Left ventricle myocardium inferior (tissue), 1 donor: ENCODE results near the gene RPN2. TPM values are rescaled to one million over a fixed set of nuclear protein-coding genes. Genes with fewer than 3 reads are reported as not detected.

ENCODE experiments used
- DNase-seq: peaks from one replicate; pipeline ENCODE4 v3.0.0-alpha.2; 2020
- H3K27ac ChIP-seq: fragments of 200-600 bp; replicated peaks from 2 replicates; pipeline ENCODE4 v1.8.0; 2021
- H3K27me3 ChIP-seq: fragments of 200-600 bp; 2 replicates; pipeline ENCODE4 v1.8.0; 2021; ENCODE audit warnings: low read depth
- H3K36me3 ChIP-seq: fragments of 200-600 bp; 2 replicates; pipeline ENCODE4 v1.8.0; 2021
- H3K4me1 ChIP-seq: fragments of 200-600 bp; 2 replicates; pipeline ENCODE4 v1.8.0; 2021
- H3K4me3 ChIP-seq: fragments of 200-600 bp; 2 replicates; pipeline ENCODE4 v1.8.0; 2021; ENCODE audit warnings: mild to moderate bottlenecking, moderate library complexity
- H3K9me3 ChIP-seq: fragments of 200-600 bp; replicated peaks from 2 replicates; pipeline ENCODE4 v1.8.0; 2021
- intact Hi-C: fragments of 100-400 bp; cut with micrococcal nuclease; formaldehyde crosslinking; loops from one replicate; pipeline ENCODE4 v1.11.0; 2022
- total RNA-seq: library from RNA; stranded (reverse); fragmentation: NEBNext Ultra II Directional; extraction: Animal tissue kit (Norgen Biotek cat#: 25700); gene quantifications from one replicate; pipeline ENCODE4 v1.2.1, GENCODE V29; 2021
- TF ChIP-seq, protein P1 (sequence below): fragments of 200-600 bp; IDR thresholded peaks from 2 replicates; pipeline ENCODE4 v1.8.0; 2021; ENCODE audit warnings: antibody characterized with exemption, mild to moderate bottlenecking, borderline replicate concordance
- donor health status: DM: no; HTN: yes; CAD: no; lungs with severe emphysema.

RPN2 gene
- total RNA-seq, 1 donor from 2014 or later: 81.4 TPM

DNA sequence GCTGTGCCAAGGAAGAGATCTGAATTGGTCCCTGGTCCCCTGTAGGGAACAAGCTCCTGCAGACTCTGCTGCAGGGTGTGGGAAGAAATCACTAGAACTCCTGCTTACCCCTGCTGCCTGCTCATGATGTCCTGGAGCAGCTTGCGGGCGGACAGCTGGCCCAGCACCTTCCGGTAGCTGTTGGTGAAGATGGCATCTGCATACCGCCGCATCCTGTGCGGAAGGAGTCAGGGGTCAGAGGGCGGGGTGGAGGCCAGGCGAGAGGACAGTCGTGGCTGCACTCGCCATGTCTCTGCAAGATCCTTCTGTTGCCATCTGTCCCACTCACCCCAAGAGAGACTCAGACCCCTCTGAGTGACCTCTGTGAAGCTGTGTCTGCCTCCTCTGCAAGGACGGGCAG lies 77.2 kb downstream of the RPN2 start:
- Histone ChIP-seq H3K27ac (no peak overlapping the region), H3K4me1 (no peaks in the 10 kb centered on the region), H3K36me3 (no peaks in the 10 kb centered on the region), H3K9me3 (peaks cover 15% of the 10 kb centered on the region), H3K27me3 (peaks cover 48% of the 10 kb centered on the region), H3K4me3 (no peak overlapping the region)
- intact Hi-C loops: no loop called here
- no peak for DNase-seq
- TF ChIP-seq, protein P1, sequence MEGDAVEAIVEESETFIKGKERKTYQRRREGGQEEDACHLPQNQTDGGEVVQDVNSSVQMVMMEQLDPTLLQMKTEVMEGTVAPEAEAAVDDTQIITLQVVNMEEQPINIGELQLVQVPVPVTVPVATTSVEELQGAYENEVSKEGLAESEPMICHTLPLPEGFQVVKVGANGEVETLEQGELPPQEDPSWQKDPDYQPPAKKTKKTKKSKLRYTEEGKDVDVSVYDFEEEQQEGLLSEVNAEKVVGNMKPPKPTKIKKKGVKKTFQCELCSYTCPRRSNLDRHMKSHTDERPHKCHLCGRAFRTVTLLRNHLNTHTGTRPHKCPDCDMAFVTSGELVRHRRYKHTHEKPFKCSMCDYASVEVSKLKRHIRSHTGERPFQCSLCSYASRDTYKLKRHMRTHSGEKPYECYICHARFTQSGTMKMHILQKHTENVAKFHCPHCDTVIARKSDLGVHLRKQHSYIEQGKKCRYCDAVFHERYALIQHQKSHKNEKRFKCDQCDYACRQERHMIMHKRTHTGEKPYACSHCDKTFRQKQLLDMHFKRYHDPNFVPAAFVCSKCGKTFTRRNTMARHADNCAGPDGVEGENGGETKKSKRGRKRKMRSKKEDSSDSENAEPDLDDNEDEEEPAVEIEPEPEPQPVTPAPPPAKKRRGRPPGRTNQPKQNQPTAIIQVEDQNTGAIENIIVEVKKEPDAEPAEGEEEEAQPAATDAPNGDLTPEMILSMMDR: no peak

DNA sequence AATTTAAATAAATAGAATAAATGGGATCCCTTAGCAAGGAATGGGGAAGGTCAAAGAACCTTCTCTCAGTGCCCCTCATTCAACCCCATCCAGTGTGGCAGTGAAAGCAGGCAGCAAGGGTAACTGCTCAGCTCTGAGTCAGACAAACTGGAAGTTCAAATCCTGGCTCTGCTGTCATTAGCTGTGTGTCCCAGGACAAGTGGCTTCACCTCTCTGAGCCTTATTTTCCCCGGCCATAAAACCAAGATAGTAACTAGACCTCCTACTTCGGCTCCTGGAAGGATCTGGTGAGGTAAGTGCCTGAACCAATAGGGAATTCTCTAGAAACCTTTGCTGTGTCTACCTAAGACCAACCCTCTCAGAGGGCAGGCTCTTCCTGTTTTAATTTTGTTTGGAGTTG lies 78.4 kb downstream of the RPN2 start:
- intact Hi-C loops: no loop called here
- Histone ChIP-seq H3K36me3 (no peaks in the 10 kb centered on the region), H3K27me3 (peaks cover 60% of the 10 kb centered on the region), H3K4me3 (no peak overlapping the region), H3K27ac (no peak overlapping the region), H3K4me1 (no peaks in the 10 kb centered on the region), H3K9me3 (peaks cover 15% of the 10 kb centered on the region)
- TF ChIP-seq, protein P1: no peak
- DNase-seq: no peak

DNA sequence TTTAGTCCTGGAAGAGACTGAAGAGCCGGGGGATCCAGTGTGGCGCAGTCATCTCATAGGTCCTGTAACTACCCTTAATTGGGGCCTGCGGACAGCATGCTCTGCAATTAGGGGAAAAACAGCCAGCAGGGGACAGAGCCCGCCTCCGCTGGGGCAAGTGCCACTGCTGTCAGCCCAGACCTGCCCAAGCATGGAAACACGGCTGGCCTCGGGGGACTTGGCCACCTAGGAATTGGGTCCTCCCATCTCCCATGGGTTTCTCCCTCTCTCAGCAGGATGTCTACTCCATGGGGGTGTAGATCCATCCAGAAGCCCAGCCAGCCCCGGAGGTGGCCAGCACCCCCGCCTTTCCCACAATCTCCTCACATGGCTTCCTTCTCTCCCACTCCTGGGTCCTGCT lies 78.9 kb downstream of the RPN2 start:
- Histone ChIP-seq H3K4me3 (no peak overlapping the region), H3K36me3 (no peaks in the 10 kb centered on the region), H3K9me3 (peaks cover 15% of the 10 kb centered on the region), H3K4me1 (no peaks in the 10 kb centered on the region), H3K27ac (no peak overlapping the region), H3K27me3 (peaks cover 65% of the 10 kb centered on the region)
- intact Hi-C loops: no loop called here
- no peak for DNase-seq
- TF ChIP-seq, protein P1: no peak

DNA sequence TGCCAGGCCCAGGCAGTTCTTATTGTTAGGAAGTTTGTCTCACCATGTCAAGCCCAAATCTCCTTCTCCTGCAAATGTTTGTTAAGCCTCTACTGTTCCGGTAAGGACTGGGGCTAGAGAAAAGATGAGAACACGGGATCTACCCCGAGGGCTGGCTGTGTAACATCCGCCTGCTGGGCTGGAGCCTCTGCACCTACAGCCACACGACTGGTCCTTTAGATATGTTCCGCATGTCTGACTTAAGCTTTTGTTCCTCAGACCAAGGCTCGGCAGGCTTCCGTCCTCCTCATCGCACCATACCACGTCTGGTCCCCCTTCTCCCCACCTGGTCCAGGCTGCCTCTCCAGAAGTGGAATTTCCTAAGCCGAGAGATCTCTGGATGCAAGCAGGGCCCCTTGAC lies 79.9 kb downstream of the RPN2 start:
- peaks cover 66% of the 10 kb centered on the region for H3K27me3 ChIP-seq
- H3K4me3 ChIP-seq: no peak overlapping the region
- DNase-seq: no peak
- no peaks in the 10 kb centered on the region for H3K4me1 ChIP-seq
- intact Hi-C loops: no loop called here
- peaks cover 11% of the 10 kb centered on the region for H3K9me3 ChIP-seq
- H3K36me3 ChIP-seq: no peaks in the 10 kb centered on the region
- H3K27ac ChIP-seq: no peak overlapping the region
- TF ChIP-seq, protein P1: no peak

DNA sequence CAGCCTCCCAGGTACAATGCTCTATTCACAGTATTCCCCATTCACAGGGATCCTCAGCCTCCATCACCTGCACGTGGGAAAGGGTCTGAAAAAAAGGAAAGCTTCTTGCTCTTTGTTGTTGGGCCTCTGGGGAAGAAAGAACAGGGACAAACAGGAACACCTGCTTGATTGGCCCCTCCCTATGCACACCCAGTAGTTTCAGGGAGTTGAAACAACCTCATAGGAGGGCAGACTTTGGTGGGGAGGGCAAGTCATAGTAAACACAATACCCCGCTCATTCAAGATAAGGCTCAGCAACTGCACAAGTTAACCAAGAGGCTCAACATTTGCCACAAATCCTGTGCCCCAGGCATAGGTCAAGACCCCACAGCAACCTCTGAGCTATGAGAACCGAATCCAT lies 80.7 kb downstream of the RPN2 start:
- no peak for DNase-seq
- no peaks in the 10 kb centered on the region for H3K4me1 ChIP-seq
- peaks cover 66% of the 10 kb centered on the region for H3K27me3 ChIP-seq
- no peak overlapping the region for H3K4me3 ChIP-seq
- intact Hi-C loops: no loop called here
- H3K9me3 ChIP-seq: peaks cover 3% of the 10 kb centered on the region
- TF ChIP-seq, protein P1: no peak
- no peaks in the 10 kb centered on the region for H3K36me3 ChIP-seq
- no peak overlapping the region for H3K27ac ChIP-seq

DNA sequence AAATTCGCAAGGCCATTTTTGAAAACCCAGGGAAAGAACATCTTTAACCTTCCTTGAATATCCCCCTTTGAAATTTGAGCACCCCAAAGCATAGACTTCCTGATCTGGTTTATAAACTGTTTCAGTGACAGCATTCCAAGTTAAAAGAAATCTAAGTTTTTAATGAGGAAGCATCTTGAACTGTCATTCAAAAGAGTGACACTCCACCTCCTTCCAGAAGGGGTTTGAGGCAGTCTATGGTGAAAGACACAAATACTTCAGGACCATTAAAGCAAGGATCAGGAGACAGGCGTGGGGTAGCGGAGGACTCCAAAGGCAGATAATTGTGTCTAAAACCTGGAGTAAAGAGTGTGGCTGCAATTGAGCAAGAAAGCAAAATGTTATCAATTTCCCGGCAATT lies 81.8 kb downstream of the RPN2 start:
- H3K27me3 ChIP-seq: peaks cover 69% of the 10 kb centered on the region
- H3K36me3 ChIP-seq: no peaks in the 10 kb centered on the region
- no peaks in the 10 kb centered on the region for H3K9me3 ChIP-seq
- H3K4me1 ChIP-seq: no peaks in the 10 kb centered on the region
- intact Hi-C loops: no loop called here
- TF ChIP-seq, protein P1: no peak
- no peak overlapping the region for H3K4me3 ChIP-seq
- DNase-seq: no peak
- no peak overlapping the region for H3K27ac ChIP-seq
